K562 treated with DMSO at 1 percent for 48 hours (cell line): ENCODE data around the gene ICAM2. TPM values are rescaled to one million over a fixed set of nuclear protein-coding genes. Genes with fewer than 3 reads are reported as not detected.

ENCODE experiments used
- total RNA-seq: library from RNA; unstranded; fragments of 300-600 nt; gene quantifications from 2 replicates; pipeline ENCODE4 v1.2.3, GENCODE V29; 2022; ENCODE audit warnings: low replicate concordance; ENCODE audit errors: extremely low read depth

ICAM2 gene
- not detected in 2 replicates for total RNA-seq

DNA sequence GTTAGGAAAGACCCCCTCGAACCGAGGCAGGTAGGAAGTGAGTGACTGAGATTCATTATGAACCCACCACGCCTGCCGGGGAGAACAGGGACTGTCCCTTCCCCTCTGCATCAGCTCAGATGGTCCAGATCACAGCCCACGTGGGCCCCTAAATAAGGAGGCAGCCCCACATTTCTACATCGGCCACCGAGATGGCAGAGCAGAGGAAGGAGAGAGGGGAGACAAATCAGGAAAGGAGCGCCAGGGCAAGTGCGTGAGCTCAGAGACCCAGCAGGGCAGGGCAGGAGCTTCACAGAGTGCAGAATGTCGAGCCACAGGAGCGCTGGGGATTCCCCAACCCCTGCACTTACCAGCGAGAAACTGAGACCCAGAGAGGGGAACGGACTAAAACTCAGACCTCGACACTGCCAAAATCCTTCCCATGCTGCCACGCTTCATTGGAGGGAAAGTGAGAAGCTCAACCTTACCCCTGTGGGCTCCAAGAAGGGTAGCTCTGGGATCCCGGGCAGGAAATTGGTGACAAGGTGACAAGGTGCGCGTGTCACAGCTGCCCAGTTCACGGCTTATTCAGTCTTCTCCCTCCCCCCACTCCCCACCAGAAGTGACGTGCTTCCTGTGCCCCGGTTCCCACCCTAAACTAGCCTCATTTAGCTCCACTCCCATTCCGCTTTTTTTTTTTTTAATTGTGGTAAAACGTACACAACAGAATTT is at the start of gene ICAM2:
Gene ICAM2 (minus strand): TSS at position 578 of the 711 bp plus-strand sequence. CDS start 13,942 bp downstream, outside the sequence.

DNA sequence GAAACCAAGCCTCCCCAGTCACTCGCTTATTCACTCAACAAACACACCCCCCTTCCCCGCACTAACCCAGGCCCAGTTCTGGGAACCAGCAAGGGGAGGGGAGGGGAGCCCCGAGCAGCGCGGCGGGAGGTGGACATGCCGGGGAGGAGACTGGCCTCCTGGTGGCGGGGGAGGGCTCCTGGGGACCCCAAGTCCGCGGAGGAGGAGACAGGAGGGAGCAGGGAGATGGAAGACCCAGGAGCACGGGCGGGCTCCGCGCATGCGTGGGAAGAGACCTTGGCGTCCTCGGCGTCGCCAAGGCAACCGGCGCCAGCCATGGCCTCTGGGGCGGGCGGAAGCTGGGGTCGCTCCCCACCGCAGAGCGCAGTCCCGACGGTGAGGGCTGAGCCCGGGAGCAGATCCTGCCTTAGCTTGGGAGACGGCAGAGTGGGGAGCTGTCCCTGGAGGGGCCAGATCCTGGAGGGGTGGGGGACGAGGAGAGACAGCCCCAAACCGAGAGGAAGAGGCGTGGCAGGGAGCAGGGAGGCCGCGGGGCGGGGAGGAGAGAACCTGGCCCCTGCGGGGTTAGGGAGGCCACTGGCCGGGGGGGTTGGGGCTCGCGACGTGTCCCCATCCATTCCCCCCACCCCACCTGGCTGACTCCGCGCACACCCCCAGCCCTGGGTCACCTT is 22.2 kb downstream of the ICAM2 start, which contains the start of gene PRR29:
Gene PRR29 (plus strand): TSS at position 302 of the 671 bp plus-strand sequence. CDS start 14 bp downstream, at position 316.

DNA sequence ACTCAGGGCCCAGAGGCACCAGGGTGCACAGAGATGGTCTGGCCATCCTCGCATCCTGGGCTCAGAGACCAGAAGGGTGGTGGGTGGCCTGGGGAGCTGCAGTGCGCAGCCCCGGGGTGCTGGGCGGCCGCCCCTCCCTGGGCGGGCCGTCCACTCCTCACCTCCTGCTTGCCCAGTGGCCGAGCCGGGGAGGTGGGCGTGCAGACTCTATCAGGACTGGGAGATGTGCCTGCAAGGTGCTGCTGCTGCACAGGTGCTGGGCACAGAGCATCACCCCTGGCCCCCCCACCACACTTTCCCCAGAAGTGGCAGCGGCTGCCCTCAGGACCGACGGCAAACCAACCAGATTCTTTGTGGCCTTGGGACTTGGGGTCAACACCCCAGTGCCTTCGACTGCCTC is 47.6 kb downstream of the ICAM2 start, which contains the start of gene SCN4A:
Gene SCN4A (minus strand): TSS at position 123 of the 400 bp plus-strand sequence. CDS start 77 bp downstream, at position 46.

Other genes starting within 250 kb of the ICAM2 start
- gene CCDC47, start 247.0 kb downstream of the ICAM2 start, total RNA-seq = not detected in 2 replicates
- gene DDX42, start 246.5 kb downstream of the ICAM2 start, total RNA-seq = not detected in 2 replicates
- gene PSMC5, start 193.2 kb downstream of the ICAM2 start, total RNA-seq = 726 TPM in 1 of 2 replicates, not detected in the other
- gene FTSJ3, start 193.0 kb downstream of the ICAM2 start, total RNA-seq = not detected in 2 replicates
- not detected in 2 replicates for gene SMARCD2, start 177.9 kb downstream of the ICAM2 start, total RNA-seq
- not detected in 2 replicates for gene CSH2, start 147.0 kb downstream of the ICAM2 start, total RNA-seq
- gene GH2, start 138.7 kb downstream of the ICAM2 start, total RNA-seq = not detected in 2 replicates
- gene CSH1, start 124.1 kb downstream of the ICAM2 start, total RNA-seq = not detected in 2 replicates
- gene CSHL1, start 109.4 kb downstream of the ICAM2 start, total RNA-seq = not detected in 2 replicates
- not detected in 2 replicates for gene GH1, start 101.8 kb downstream of the ICAM2 start, total RNA-seq
- not detected in 2 replicates for gene CD79B, start 88.3 kb downstream of the ICAM2 start, total RNA-seq
- not detected in 2 replicates for gene SCN4A, start 47.7 kb downstream of the ICAM2 start, total RNA-seq
- gene PRR29, start 22.3 kb downstream of the ICAM2 start, total RNA-seq = not detected in 2 replicates
- gene ERN1, start 109.5 kb upstream of the ICAM2 start, total RNA-seq = not detected in 2 replicates
- gene TEX2, start 242.6 kb upstream of the ICAM2 start, total RNA-seq = not detected in 2 replicates